Measurements from ENCODE around the gene SEPTIN12. TPM values are rescaled to one million over a fixed set of nuclear protein-coding genes. Genes with fewer than 3 reads are reported as not detected.

SEPTIN12 gene
- total RNA-seq, 4 donors from 2014 or later: not detected

- peaks cover 24 to 63% (median 25%) of the 10 kb centered on the region in 3 donors for H3K4me1 ChIP-seq
- no peaks in the 10 kb centered on the region for H3K9me3 ChIP-seq
- H3K4me3 ChIP-seq: peak within 1 kb of the TSS; percentile 74 to 97 (median 94)
- intact Hi-C loops (cut with DNase I): no loop called here
- H3K27ac ChIP-seq: peak within 1 kb of the TSS; percentile 89 to 96 (median 93)
- H3K27me3 ChIP-seq: no peaks in the 10 kb centered on the region
- DNase-seq: peak; percentile 81
- peaks cover 9 to 36% (median 11%) of the 10 kb centered on the region in 3 donors for H3K36me3 ChIP-seq
- TF ChIP-seq, protein P1, sequence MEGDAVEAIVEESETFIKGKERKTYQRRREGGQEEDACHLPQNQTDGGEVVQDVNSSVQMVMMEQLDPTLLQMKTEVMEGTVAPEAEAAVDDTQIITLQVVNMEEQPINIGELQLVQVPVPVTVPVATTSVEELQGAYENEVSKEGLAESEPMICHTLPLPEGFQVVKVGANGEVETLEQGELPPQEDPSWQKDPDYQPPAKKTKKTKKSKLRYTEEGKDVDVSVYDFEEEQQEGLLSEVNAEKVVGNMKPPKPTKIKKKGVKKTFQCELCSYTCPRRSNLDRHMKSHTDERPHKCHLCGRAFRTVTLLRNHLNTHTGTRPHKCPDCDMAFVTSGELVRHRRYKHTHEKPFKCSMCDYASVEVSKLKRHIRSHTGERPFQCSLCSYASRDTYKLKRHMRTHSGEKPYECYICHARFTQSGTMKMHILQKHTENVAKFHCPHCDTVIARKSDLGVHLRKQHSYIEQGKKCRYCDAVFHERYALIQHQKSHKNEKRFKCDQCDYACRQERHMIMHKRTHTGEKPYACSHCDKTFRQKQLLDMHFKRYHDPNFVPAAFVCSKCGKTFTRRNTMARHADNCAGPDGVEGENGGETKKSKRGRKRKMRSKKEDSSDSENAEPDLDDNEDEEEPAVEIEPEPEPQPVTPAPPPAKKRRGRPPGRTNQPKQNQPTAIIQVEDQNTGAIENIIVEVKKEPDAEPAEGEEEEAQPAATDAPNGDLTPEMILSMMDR (IDR thresholded peaks at IDR 0.05): peak in 1 of 6 experiments; percentile 24
- TF ChIP-seq POLR2A (IDR thresholded peaks at IDR 0.05): peak in 3 of 4 donors; percentile 39 to 63 (median 41)
- 2 to 3% methylated on average over 8 to 17 of the region's 72 CpGs for WGBS, 2 donors
These were observed 21.1 kb downstream of the SEPTIN12 start, which contains the start of gene ZNF500 for GRCh38 chr16:4766875-4767628. Gene ZNF500 (minus strand): TSS chr16:4767162. CDS start chr16:4765978, 1,184 bp downstream.

GRCh38 chr16:4765511-4766474, 22.4 kb downstream of the SEPTIN12 start:
- no peaks in the 10 kb centered on the region for H3K27me3 ChIP-seq
- peak overlapping the region in 3 of 4 donors; percentile 89 to 96 (median 90) for H3K27ac ChIP-seq
- TF ChIP-seq, protein P1 (IDR thresholded peaks at IDR 0.05): no peak
- TF ChIP-seq POLR2A (IDR thresholded peaks at IDR 0.05): no peak
- H3K4me1 ChIP-seq: peaks cover 24 to 64% (median 25%) of the 10 kb centered on the region in 3 donors
- peak overlapping the region; percentile 74 to 97 (median 94) for H3K4me3 ChIP-seq
- intact Hi-C loops (cut with DNase I): no loop called here
- DNase-seq: no peak
- WGBS, 2 donors: 66 to 70% methylated on average over 14 to 17 of the region's 26 CpGs
- no peaks in the 10 kb centered on the region for H3K9me3 ChIP-seq
- peaks cover 13 to 48% (median 17%) of the 10 kb centered on the region in 3 donors for H3K36me3 ChIP-seq

DNA sequence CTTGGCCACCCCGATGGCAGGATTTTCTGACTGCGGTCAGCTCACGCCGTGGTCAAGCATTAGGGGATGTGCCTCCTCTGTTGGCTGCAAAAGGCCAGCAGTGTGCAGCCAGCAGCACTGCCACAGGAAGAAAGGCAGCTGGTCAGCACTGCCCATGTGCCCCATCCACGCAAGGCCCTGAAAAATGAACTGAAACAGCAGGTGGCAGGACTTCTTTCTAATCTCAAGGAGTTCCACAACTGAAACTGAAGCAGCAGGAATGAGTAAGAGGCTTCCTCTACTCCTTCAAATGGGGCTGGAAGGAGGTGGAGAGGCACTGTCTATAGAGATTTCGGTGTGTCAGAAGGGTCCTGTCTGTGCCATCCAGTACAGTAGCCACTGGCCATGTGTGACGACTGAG, 24.4 kb downstream of the SEPTIN12 start:
- intact Hi-C loops (cut with DNase I): no loop called here
- H3K4me3 ChIP-seq: no peak overlapping the region
- no peaks in the 10 kb centered on the region for H3K27me3 ChIP-seq
- WGBS, 2 donors: 83 to 86% methylated on average over 2 to 4 of the region's 7 CpGs
- H3K36me3 ChIP-seq: peaks cover 22 to 68% (median 34%) of the 10 kb centered on the region in 3 donors
- peaks cover 21 to 58% (median 25%) of the 10 kb centered on the region in 3 donors for H3K4me1 ChIP-seq
- no peaks in the 10 kb centered on the region for H3K9me3 ChIP-seq
- no peak overlapping the region for H3K27ac ChIP-seq
- TF ChIP-seq, protein P1 (IDR thresholded peaks at IDR 0.05): no peak
- TF ChIP-seq POLR2A (IDR thresholded peaks at IDR 0.05): no peak
- DNase-seq: no peak

DNA sequence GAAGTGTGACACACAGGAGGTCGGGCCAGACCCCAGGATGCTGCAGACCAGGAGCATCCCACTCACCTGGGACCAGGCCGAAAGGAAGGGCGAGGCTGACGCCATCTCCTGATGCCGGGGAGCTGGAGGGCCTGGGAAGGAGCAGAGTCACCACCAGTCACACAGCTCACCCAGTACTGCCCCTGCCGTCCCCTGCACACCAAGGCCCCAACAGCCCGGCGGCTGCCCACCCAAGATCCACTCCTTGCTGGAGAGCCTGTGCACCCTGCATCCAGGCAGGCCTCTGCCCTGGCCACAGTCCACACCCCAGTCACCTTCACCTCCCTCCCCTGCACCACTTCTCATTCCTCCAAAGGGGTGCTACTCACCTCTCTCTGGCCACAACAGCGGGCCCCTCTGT, 25.9 kb downstream of the SEPTIN12 start:
- Histone ChIP-seq H3K4me1 (peaks cover 12 to 43% (median 13%) of the 10 kb centered on the region in 3 donors), H3K4me3 (no peak overlapping the region), H3K27ac (no peak overlapping the region), H3K27me3 (no peaks in the 10 kb centered on the region), H3K36me3 (peaks cover 31 to 84% (median 34%) of the 10 kb centered on the region in 3 donors), H3K9me3 (no peaks in the 10 kb centered on the region)
- intact Hi-C loops (cut with DNase I): no loop called here
- no peak for DNase-seq
- TF ChIP-seq POLR2A (IDR thresholded peaks at IDR 0.05): no peak
- TF ChIP-seq, protein P1 (IDR thresholded peaks at IDR 0.05): no peak
- 40 to 98% methylated on average over 1 to 6 of the region's 9 CpGs for WGBS, 2 donors

All from esophagus squamous epithelium (tissue), 5 donors.